Upper lobe of left lung (tissue), 4 donors: ENCODE measurements around the gene GLI3.

ENCODE experiments used
- CTCF ChIP-seq, 6 experiments: fragments of 450-650 bp in 4 of 6; fragments of 200-600 bp in 2 of 6; sonication (generic) in 2 of 6; IDR thresholded peaks; one replicate each; pipeline ENCODE4 v1.5.1; 2016 to 2019; ENCODE audit warnings: antibody characterized with exemption in 6 of 6
- POLR2A ChIP-seq, 4 donors: fragments of 450-650 bp; IDR thresholded peaks; one replicate each; pipeline ENCODE4 v1.5.1; 2016 to 2017; ENCODE audit warnings: antibody characterized with exemption in 4 of 4, mild to moderate bottlenecking in 2 of 4

GRCh38 chr7:42084263-42084662 lies 152.7 kb downstream of the GLI3 start:
- TF ChIP-seq CTCF (IDR thresholded peaks at IDR 0.05) (no peak), POLR2A (IDR thresholded peaks at IDR 0.05) (no peak)
